Astrocyte of the spinal cord (primary cell): Measurements from ENCODE around the gene EBNA1BP2.

ENCODE experiments used
- DNase-seq: peaks from one replicate; pipeline ENCODE4 v3.0.0; 2011; ENCODE audit warnings: low read depth, low spot score
- H3K4me3 ChIP-seq: 2 replicates; pipeline ENCODE4 v1.5.1; 2011; ENCODE audit warnings: low read depth, mild to moderate bottlenecking, low read length, moderate library complexity
- CTCF ChIP-seq: IDR thresholded peaks from 2 replicates; pipeline ENCODE4 v1.5.1; 2012; ENCODE audit warnings: low read depth, mild to moderate bottlenecking, low read length, inconsistent platforms
- in situ Hi-C: cut with HindIII; loops from 2 replicates; pipeline ENCODE4 v1.10.0; 2017; ENCODE audit warnings: low sequenced_read_pairs

EBNA1BP2 gene

DNA sequence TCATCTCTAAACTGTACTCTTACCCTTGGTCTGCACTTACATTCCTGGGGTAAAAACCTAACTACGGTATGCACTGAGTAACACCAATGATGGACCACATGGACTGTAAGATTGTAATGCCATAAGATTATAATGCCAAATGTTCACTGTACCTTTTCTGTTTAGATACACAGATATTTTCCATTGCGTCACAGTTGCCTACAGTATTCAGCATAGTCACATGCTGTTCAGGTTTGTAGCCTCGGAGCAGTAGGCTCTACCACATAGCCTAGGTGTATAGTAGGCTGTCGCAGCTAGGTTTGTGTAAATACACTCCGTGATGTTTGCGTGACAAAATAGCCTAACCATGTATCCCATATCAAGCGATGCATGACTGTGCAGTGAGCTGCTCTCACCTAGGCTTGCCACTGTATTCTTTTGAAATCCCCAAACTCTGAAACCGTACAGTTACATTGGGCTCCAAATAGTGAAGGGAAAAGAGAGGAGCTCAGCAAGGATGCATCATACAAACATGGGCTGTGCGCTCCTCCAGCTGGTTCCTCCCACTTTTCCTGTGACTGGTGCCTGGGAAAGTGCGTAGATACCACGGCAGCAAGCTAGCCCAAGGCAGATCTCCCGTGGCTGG is 35.3 kb upstream of the EBNA1BP2 start:
- in situ Hi-C loops = no loop called here
- no peak overlapping the region for H3K4me3 ChIP-seq
- TF ChIP-seq CTCF = no peak
- peak; percentile 22 for DNase-seq

- no peak overlapping the region for H3K4me3 ChIP-seq
- TF ChIP-seq CTCF = no peak
- in situ Hi-C loops = no loop called here
- peak; percentile 89 for DNase-seq
Measured at GRCh38 chr1:43206600-43207228, 34.6 kb upstream of the EBNA1BP2 start.

DNA sequence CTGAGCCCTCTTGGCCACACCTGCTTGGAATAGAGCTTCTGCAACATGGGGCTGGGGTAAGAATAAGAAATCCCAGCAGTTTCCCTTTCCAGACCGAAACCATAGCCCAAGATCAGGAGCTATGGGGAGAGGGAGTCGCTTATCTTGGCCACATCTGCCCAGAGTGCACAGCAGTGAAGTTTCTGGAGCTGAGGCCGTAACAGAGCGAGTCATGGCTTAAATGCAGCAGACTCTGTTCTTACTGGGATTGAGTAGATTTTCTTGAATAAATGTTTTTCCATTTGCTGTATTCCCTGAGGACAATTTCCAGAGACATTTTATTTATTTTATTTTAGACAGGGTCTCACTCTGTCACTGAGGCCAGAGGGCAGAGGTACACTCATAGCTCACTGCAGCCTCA is 33.6 kb upstream of the EBNA1BP2 start:
- TF ChIP-seq CTCF = no peak
- DNase-seq = peak; percentile 37
- no peak overlapping the region for H3K4me3 ChIP-seq
- in situ Hi-C loops = no loop called here

GRCh38 chr1:43204394-43204793 is 32.3 kb upstream of the EBNA1BP2 start:
- no peak for DNase-seq
- in situ Hi-C loops = no loop called here
- TF ChIP-seq CTCF = no peak
- H3K4me3 ChIP-seq = no peak overlapping the region

DNA sequence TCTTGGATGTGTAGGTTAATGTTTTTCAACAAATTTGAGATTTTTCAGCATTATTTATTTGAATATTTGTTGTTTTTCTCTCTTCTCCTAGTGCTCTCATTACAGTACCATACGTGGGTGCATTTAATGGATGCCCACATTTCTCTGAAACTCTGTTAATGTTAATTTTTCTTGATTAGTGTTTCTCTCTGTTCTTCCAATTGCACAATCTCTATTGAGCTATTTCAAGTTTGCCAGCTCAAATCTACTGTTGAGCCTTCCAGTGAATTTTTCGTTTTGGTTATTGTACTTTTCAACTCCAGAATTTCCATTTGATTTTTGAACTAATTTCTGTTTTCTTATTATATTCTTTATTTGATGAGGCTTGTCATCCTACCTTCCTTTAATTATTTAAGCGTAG is 31.8 kb upstream of the EBNA1BP2 start:
- no peak for DNase-seq
- H3K4me3 ChIP-seq = no peak overlapping the region
- no peak for TF ChIP-seq CTCF
- in situ Hi-C loops = no loop called here

DNA sequence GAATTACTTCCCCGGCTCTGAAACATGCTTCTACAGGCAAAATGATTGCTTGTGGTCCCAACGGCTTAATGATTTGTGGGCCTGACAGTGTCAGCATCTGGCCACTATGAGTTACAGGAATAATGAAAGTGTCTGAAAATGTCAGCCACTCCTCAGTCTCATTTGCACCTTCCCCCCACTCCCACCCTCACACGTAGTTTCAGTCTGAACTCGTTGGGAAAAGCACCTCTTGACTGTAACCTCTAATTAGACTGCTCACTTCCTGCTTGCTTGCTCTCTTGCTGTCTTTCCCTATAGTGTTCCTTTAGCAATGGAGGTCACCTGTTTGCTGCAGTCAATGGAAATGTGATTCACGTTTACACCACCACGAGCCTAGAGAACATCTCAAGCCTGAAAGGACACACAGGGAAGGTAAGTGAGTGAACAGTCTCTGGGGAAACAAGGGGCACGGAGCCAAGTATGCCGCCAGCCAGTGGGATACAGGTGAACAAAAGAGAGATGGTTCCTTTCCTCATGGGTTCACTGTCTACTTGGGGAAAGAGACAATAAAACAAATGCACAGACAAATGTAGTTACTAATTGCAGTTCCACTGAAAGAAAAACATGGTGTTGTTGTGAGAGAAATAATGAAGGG is 27.1 kb upstream of the EBNA1BP2 start:
- no peak overlapping the region for H3K4me3 ChIP-seq
- in situ Hi-C loops = no loop called here
- DNase-seq = no peak
- no peak for TF ChIP-seq CTCF
